Neural progenitor cell (in vitro differentiated cells): ENCODE data around the gene COG4. TPM values are rescaled to one million over a fixed set of nuclear protein-coding genes. Genes with fewer than 3 reads are reported as not detected.

ENCODE experiments used
- DNase-seq: peaks from one replicate; pipeline ENCODE4 v3.0.0-alpha.2; 2016; ENCODE audit warnings: low spot score
- H2AFZ ChIP-seq: fragments of 200-600 bp; sonication (generic); replicated peaks from 2 replicates; pipeline ENCODE4 v1.6.1; 2016; ENCODE audit warnings: antibody characterized with exemption
- H3F3A ChIP-seq: fragments of 200-600 bp; sonication (generic); 2 replicates; pipeline ENCODE4 v1.6.1; 2016; ENCODE audit warnings: antibody characterized with exemption, low read depth
- H3K27ac ChIP-seq: fragments of 200-600 bp; sonication (generic); 2 replicates; pipeline ENCODE4 v1.5.1; 2016; ENCODE audit warnings: mild to moderate bottlenecking
- H3K27me3 ChIP-seq: fragments of 200-600 bp; sonication (generic); 2 replicates; pipeline ENCODE4 v1.6.1; 2016; ENCODE audit warnings: mild to moderate bottlenecking, moderate library complexity
- H3K36me3 ChIP-seq: fragments of 200-600 bp; sonication (generic); 2 replicates; pipeline ENCODE4 v1.5.1; 2016
- H3K4me1 ChIP-seq: fragments of 200-600 bp; sonication (generic); 2 replicates; pipeline ENCODE4 v1.6.1; 2016; ENCODE audit warnings: mixed run types
- H3K4me2 ChIP-seq: fragments of 200-600 bp; sonication (generic); 2 replicates; pipeline ENCODE4 v1.6.1; 2016
- H3K4me3 ChIP-seq: fragments of 200-600 bp; sonication (generic); 2 replicates; pipeline ENCODE4 v1.5.1; 2016
- H3K79me2 ChIP-seq: fragments of 200-600 bp; sonication (generic); 2 replicates; pipeline ENCODE4 v1.6.1; 2016; ENCODE audit warnings: low read depth
- H3K9ac ChIP-seq: fragments of 200-600 bp; sonication (generic); 2 replicates; pipeline ENCODE4 v1.6.1; 2016
- H3K9me3 ChIP-seq: fragments of 200-600 bp; sonication (generic); 2 replicates; pipeline ENCODE4 v1.5.1; 2016; ENCODE audit warnings: low read depth
- H4K20me1 ChIP-seq: fragments of 200-600 bp; sonication (generic); 2 replicates; pipeline ENCODE4 v1.6.1; 2016; ENCODE audit warnings: low read depth
- H3K27ac Mint-ChIP-seq: 3 replicates; pipeline ENCODE4 v1.8.0; 2021; ENCODE audit warnings: mixed read lengths
- H3K27me3 Mint-ChIP-seq: 2 replicates; pipeline ENCODE4 v1.8.0; 2022; ENCODE audit warnings: low read depth, mild to moderate bottlenecking, inconsistent platforms, moderate library complexity, mixed read lengths; ENCODE audit not compliant: insufficient read depth
- H3K36me3 Mint-ChIP-seq: 3 replicates; pipeline ENCODE4 v1.8.0; 2021; ENCODE audit warnings: mixed read lengths
- H3K4me1 Mint-ChIP-seq: 3 replicates; pipeline ENCODE4 v1.8.0; 2021; ENCODE audit warnings: mixed read lengths
- H3K4me3 Mint-ChIP-seq: 3 replicates; pipeline ENCODE4 v1.8.0; 2021; ENCODE audit warnings: mild to moderate bottlenecking, moderate library complexity, mixed read lengths
- H3K9me3 Mint-ChIP-seq: 3 replicates; pipeline ENCODE4 v1.8.0; 2020; ENCODE audit warnings: mixed read lengths
- CTCF ChIP-seq: fragments of 200-600 bp; sonication (generic); IDR thresholded peaks from 2 replicates; pipeline ENCODE4 v1.5.1; 2017; ENCODE audit warnings: antibody characterized with exemption, mild to moderate bottlenecking
- EZH2 ChIP-seq: fragments of 200-600 bp; sonication (generic); IDR thresholded peaks from 2 replicates; pipeline ENCODE4 v1.6.1; 2017; ENCODE audit warnings: antibody characterized with exemption, mild to moderate bottlenecking, moderate library complexity
- EZH2phosphoT487 ChIP-seq: fragments of 200-600 bp; sonication (generic); IDR thresholded peaks from 2 replicates; pipeline ENCODE4 v1.6.1; 2017; ENCODE audit warnings: antibody characterized with exemption
- total RNA-seq: library from RNA; depleted of rRNA; stranded (reverse); fragments of >200 nt; gene quantifications from 2 replicates; pipeline ENCODE4 v1.2.3, GENCODE V29; 2015; ENCODE audit warnings: low replicate concordance

Gene COG4
- total RNA-seq, 1 donor from 2014 or later = 62.4 TPM

- H3K79me2 ChIP-seq = no peaks in the 10 kb centered on the region
- peaks cover 11% of the 10 kb centered on the region for H3K36me3 Mint-ChIP-seq
- H3K4me2 ChIP-seq = no peak overlapping the region
- H3K9me3 ChIP-seq = no peaks in the 10 kb centered on the region
- H3K4me1 Mint-ChIP-seq = no peaks in the 10 kb centered on the region
- H4K20me1 ChIP-seq = no peaks in the 10 kb centered on the region
- no peak for DNase-seq
- H3F3A ChIP-seq = no peaks in the 10 kb centered on the region
- H3K4me3 Mint-ChIP-seq = no peak overlapping the region
- no peak overlapping the region for H2AFZ ChIP-seq
- H3K27ac ChIP-seq = no peak overlapping the region
- H3K9ac ChIP-seq = no peak overlapping the region
- H3K4me3 ChIP-seq = no peak overlapping the region
- H3K27me3 Mint-ChIP-seq = no peaks in the 10 kb centered on the region
- no peaks in the 10 kb centered on the region for H3K9me3 Mint-ChIP-seq
- H3K27me3 ChIP-seq = no peaks in the 10 kb centered on the region
- no peak overlapping the region for H3K27ac Mint-ChIP-seq
- TF ChIP-seq CTCF (no peak), EZH2phosphoT487 (no peak), EZH2 (no peak)
- H3K36me3 ChIP-seq = no peaks in the 10 kb centered on the region
- no peaks in the 10 kb centered on the region for H3K4me1 ChIP-seq
Observed at GRCh38 chr16:70481929-70482536, 41.3 kb downstream of the COG4 start.

DNA sequence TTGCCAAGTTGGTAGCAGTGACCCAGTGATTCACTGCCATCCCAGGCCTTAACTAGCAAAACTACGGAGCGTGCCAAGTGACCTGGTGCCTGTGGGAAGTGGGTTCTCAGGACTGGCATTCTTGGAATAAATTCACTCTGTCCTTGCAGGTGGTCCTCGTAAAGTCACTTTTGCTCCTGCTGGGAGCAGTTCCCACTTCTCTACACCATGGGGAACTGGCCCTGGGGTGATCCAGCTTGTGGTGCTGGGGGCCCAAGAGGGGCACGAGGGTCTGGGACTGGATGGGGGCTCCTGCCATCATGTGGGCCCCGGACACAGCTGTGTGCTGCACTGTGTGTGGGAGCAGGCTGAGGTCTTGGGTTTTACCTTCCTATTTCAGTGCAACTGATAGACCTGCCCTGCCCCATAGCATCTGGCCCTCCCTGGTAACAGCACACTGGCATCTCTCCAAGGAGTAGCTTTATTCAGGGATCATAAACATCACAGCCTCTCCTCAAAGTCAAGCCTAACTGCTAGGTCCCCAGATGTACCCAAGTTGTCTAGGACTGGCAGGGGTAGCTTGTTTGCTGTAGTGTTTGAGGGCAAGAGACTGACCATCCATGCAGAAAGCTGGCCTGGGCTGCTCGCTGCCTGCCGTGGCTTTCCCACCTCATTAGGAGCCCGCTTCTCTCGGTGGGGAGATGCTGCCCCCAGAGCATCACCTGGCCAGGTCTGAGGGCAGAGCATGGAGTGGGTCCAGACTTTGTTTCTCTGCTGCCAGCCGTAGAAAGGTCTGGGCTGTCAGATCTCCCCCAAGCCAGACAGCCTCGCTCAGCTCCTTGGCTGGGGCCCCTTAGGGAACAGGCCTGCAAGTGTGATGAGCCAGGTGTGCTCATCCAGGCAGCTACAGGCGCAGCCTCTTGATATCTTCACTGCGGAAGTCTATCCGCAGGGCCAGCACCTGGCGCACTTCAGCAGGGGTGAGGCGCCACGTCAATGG is 42.9 kb downstream of the COG4 start:
- H3K27ac Mint-ChIP-seq = no peak overlapping the region
- H3K36me3 Mint-ChIP-seq = peaks cover 8% of the 10 kb centered on the region
- Histone ChIP-seq H3K27ac (no peak overlapping the region), H3K79me2 (no peaks in the 10 kb centered on the region), H3K27me3 (no peaks in the 10 kb centered on the region), H3K4me2 (no peak overlapping the region), H3K9ac (no peak overlapping the region), H4K20me1 (no peaks in the 10 kb centered on the region), H3K4me1 (no peaks in the 10 kb centered on the region), H3K4me3 (no peak overlapping the region), H3K36me3 (no peaks in the 10 kb centered on the region), H2AFZ (no peak overlapping the region), H3K9me3 (no peaks in the 10 kb centered on the region), H3F3A (no peaks in the 10 kb centered on the region)
- H3K27me3 Mint-ChIP-seq = no peaks in the 10 kb centered on the region
- TF ChIP-seq CTCF (no peak), EZH2phosphoT487 (no peak), EZH2 (no peak)
- no peak overlapping the region for H3K4me3 Mint-ChIP-seq
- H3K4me1 Mint-ChIP-seq = no peaks in the 10 kb centered on the region
- H3K9me3 Mint-ChIP-seq = no peaks in the 10 kb centered on the region
- no peak for DNase-seq

DNA sequence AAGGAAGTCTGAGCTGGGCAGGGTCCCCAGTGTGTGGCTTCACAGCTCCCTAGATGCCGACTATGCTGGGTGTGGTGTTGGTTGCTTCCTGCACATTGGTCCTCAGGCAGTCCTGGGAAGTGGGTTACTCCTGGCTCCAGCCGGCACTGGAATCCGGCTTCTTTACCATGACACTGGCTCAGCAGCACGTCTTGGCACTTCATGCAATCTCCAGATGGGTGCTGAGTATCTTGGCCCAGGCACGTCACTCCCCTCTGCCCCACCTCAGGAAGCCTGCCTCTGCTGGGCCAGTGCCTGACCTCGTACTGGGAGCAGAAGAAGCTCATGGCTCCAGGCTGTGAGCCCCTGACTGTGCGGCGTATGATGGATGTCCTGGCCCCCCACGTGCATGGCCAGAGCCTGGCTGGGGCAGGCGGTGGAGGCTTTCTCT is 44.4 kb downstream of the COG4 start:
- Mint-ChIP-seq H3K9me3 (no peaks in the 10 kb centered on the region), H3K27me3 (no peaks in the 10 kb centered on the region), H3K36me3 (peaks cover 8% of the 10 kb centered on the region), H3K4me3 (no peak overlapping the region), H3K4me1 (no peaks in the 10 kb centered on the region), H3K27ac (no peak overlapping the region)
- no peak for DNase-seq
- no peaks in the 10 kb centered on the region for H3K79me2 ChIP-seq
- H3K9ac ChIP-seq = no peak overlapping the region
- no peak overlapping the region for H3K4me2 ChIP-seq
- no peak overlapping the region for H3K4me3 ChIP-seq
- no peaks in the 10 kb centered on the region for H3K36me3 ChIP-seq
- no peaks in the 10 kb centered on the region for H3K9me3 ChIP-seq
- no peak overlapping the region for H3K27ac ChIP-seq
- H4K20me1 ChIP-seq = no peaks in the 10 kb centered on the region
- TF ChIP-seq EZH2 = no peak
- H3K27me3 ChIP-seq = no peaks in the 10 kb centered on the region
- no peaks in the 10 kb centered on the region for H3K4me1 ChIP-seq
- no peak overlapping the region for H2AFZ ChIP-seq
- H3F3A ChIP-seq = no peaks in the 10 kb centered on the region
